ENCODE data around the gene ASRGL1.

The ASRGL1 gene

GRCh38 chr11:62399172-62399877 lies 62.1 kb downstream of the ASRGL1 start:
- H3K27me3 ChIP-seq (ENCODE audit: insufficient read depth, low read length, poor library complexity, severe bottlenecking) = no peaks in the 10 kb centered on the region
- no peak overlapping the region for H3K4me3 ChIP-seq (ENCODE audit: low read length, poor library complexity, severe bottlenecking)
- no peaks in the 10 kb centered on the region for H3K36me3 ChIP-seq (ENCODE audit: insufficient read depth, low read length)
- no peaks in the 10 kb centered on the region for H3K9me3 ChIP-seq (ENCODE audit: insufficient read depth, low read depth, low read length)
- no peaks in the 10 kb centered on the region for H3K4me1 ChIP-seq (ENCODE audit: insufficient read depth, low read length, poor library complexity, severe bottlenecking)
- no peaks in the 10 kb centered on the region for H3K79me2 ChIP-seq (ENCODE audit: insufficient read depth, low read length)
- TF ChIP-seq EZH2phosphoT487 (IDR thresholded peaks at IDR 0.05; ENCODE audit: borderline replicate concordance) (no peak), CTCF (conservative IDR thresholded peaks at IDR 0.05; ENCODE audit: low read length) (no peak)
- no peaks in the 10 kb centered on the region for H3F3A ChIP-seq (ENCODE audit: low read depth)
- no peak overlapping the region for H3K9ac ChIP-seq (ENCODE audit: low read depth, low read length, poor library complexity, severe bottlenecking)
- H4K20me1 ChIP-seq (ENCODE audit: insufficient read depth, low read length, poor library complexity, severe bottlenecking) = no peaks in the 10 kb centered on the region
- no peak overlapping the region for H2AFZ ChIP-seq (ENCODE audit: low read length)
- H3K9me2 ChIP-seq (replicated peaks; ENCODE audit: low read depth, low read length) = no peaks in the 10 kb centered on the region
- no peak overlapping the region for H3K4me2 ChIP-seq (ENCODE audit: low read depth, low read length, poor library complexity, severe bottlenecking)

GRCh38 chr11:62399878-62400266 lies 62.6 kb downstream of the ASRGL1 start:
- no peaks in the 10 kb centered on the region for H3F3A ChIP-seq (ENCODE audit: low read depth)
- H3K79me2 ChIP-seq (ENCODE audit: insufficient read depth, low read length) = no peaks in the 10 kb centered on the region
- H3K9me3 ChIP-seq (ENCODE audit: insufficient read depth, low read depth, low read length) = no peaks in the 10 kb centered on the region
- no peak overlapping the region for H3K4me2 ChIP-seq (ENCODE audit: low read depth, low read length, poor library complexity, severe bottlenecking)
- no peaks in the 10 kb centered on the region for H3K27me3 ChIP-seq (ENCODE audit: insufficient read depth, low read length, poor library complexity, severe bottlenecking)
- no peak overlapping the region for H2AFZ ChIP-seq (ENCODE audit: low read length)
- no peak overlapping the region for H3K9ac ChIP-seq (ENCODE audit: low read depth, low read length, poor library complexity, severe bottlenecking)
- H3K9me2 ChIP-seq (replicated peaks; ENCODE audit: low read depth, low read length) = no peaks in the 10 kb centered on the region
- H4K20me1 ChIP-seq (ENCODE audit: insufficient read depth, low read length, poor library complexity, severe bottlenecking) = no peaks in the 10 kb centered on the region
- H3K4me1 ChIP-seq (ENCODE audit: insufficient read depth, low read length, poor library complexity, severe bottlenecking) = no peaks in the 10 kb centered on the region
- H3K4me3 ChIP-seq (ENCODE audit: low read length, poor library complexity, severe bottlenecking) = no peak overlapping the region
- no peaks in the 10 kb centered on the region for H3K36me3 ChIP-seq (ENCODE audit: insufficient read depth, low read length)
- TF ChIP-seq CTCF (conservative IDR thresholded peaks at IDR 0.05; ENCODE audit: low read length) (no peak), EZH2phosphoT487 (IDR thresholded peaks at IDR 0.05; ENCODE audit: borderline replicate concordance) (no peak)

GRCh38 chr11:62400281-62400680 lies 63.0 kb downstream of the ASRGL1 start:
- Histone ChIP-seq H3K79me2 (ENCODE audit: insufficient read depth, low read length) (no peaks in the 10 kb centered on the region), H3K4me3 (ENCODE audit: low read length, poor library complexity, severe bottlenecking) (no peak overlapping the region), H3K36me3 (ENCODE audit: insufficient read depth, low read length) (no peaks in the 10 kb centered on the region), H3K4me2 (ENCODE audit: low read depth, low read length, poor library complexity, severe bottlenecking) (no peak overlapping the region), H4K20me1 (ENCODE audit: insufficient read depth, low read length, poor library complexity, severe bottlenecking) (no peaks in the 10 kb centered on the region), H3K27me3 (ENCODE audit: insufficient read depth, low read length, poor library complexity, severe bottlenecking) (no peaks in the 10 kb centered on the region), H3K9me3 (ENCODE audit: insufficient read depth, low read depth, low read length) (no peaks in the 10 kb centered on the region), H3K9me2 (replicated peaks; ENCODE audit: low read depth, low read length) (no peaks in the 10 kb centered on the region), H3K9ac (ENCODE audit: low read depth, low read length, poor library complexity, severe bottlenecking) (no peak overlapping the region), H2AFZ (ENCODE audit: low read length) (no peak overlapping the region), H3K4me1 (ENCODE audit: insufficient read depth, low read length, poor library complexity, severe bottlenecking) (no peaks in the 10 kb centered on the region), H3F3A (ENCODE audit: low read depth) (no peaks in the 10 kb centered on the region)
- TF ChIP-seq EZH2phosphoT487 (IDR thresholded peaks at IDR 0.05; ENCODE audit: borderline replicate concordance) = no peak
- no peak for TF ChIP-seq CTCF (conservative IDR thresholded peaks at IDR 0.05; ENCODE audit: low read length)
